Cardiac fibroblast (primary cell): ENCODE results near the gene AMH.

Experiments
- DNase-seq, 2 donors: peaks; one replicate each; pipeline versions ENCODE4 v3.0.0 to v3.0.0-alpha.2; 2010; ENCODE audit warnings: low read depth in 2 of 2
- H3K4me3 ChIP-seq, 2 donors: replicated peaks in 1 of 2; 1 replicate in 1 of 2; 2 replicates in 1 of 2; pipeline ENCODE4 v1.5.1; 2011; ENCODE audit warnings: low read depth in 2 of 2, low read length in 2 of 2, mild to moderate bottlenecking in 2 of 2, moderate library complexity in 1 of 2
- CTCF ChIP-seq: IDR thresholded peaks from one replicate; pipeline ENCODE4 v1.5.1; 2011; ENCODE audit warnings: low read depth, mild to moderate bottlenecking, low read length, inconsistent platforms

The AMH gene

DNA sequence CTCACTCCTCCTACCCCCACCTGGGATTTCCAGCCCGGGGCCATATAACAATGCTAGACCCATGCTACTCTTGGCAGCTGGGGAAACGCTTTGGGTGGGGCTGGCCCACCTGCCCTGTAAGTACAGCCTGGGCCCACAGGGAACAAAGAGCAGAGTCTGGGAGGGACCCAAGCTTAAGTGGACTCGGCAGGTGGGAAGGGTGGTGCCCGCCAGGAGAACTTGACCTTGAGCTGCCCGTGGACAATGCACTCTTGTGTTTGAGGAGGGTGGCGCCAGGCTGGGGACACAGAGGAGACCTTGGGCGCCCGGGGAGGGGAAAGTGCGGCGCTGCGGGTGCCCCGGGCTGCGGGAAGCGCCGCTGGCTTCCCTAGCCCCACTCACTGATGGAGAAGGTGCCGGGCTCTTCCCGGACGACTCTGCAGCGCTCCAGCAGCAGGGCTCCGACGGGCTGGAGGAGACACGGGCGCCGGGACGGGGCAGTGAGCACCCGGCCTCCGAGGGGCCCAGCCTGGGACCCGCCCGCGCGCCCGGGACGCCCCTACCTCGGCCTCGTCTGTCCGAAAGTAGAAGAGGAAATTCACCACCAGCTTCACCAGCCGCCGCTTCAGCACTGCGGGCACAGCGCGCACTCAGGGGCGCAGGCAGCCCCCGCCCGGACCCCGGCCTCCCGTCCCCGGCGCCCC, 13.6 kb upstream of the AMH start:
- DNase-seq: no peak
- TF ChIP-seq CTCF: no peak
- H3K4me3 ChIP-seq: peak overlapping the region; percentile 69 to 77

GRCh38 chr19:2236064-2236313, 13.1 kb upstream of the AMH start:
- peak overlapping the region; percentile 69 to 77 for H3K4me3 ChIP-seq
- DNase-seq: no peak

GRCh38 chr19:2236314-2237050, 12.6 kb upstream of the AMH start, which contains the start of the genes PLEKHJ1 and SF3A2:
TSS of gene PLEKHJ1 (minus strand) at chr19:2236329. CDS start at chr19:2236248, 81 bp downstream.
TSS of gene SF3A2 (plus strand) at chr19:2236824. CDS start at chr19:2243419, 6,595 bp downstream.
- peak; percentile 81 for TF ChIP-seq CTCF
- peak within 1 kb of the TSS; percentile 69 to 77 for H3K4me3 ChIP-seq
- DNase-seq: peak; percentile 98 to 99

More at GRCh38 chr19:2236064-2236313, 13.1 kb upstream of the AMH start:
- TF ChIP-seq CTCF: no peak

DNA sequence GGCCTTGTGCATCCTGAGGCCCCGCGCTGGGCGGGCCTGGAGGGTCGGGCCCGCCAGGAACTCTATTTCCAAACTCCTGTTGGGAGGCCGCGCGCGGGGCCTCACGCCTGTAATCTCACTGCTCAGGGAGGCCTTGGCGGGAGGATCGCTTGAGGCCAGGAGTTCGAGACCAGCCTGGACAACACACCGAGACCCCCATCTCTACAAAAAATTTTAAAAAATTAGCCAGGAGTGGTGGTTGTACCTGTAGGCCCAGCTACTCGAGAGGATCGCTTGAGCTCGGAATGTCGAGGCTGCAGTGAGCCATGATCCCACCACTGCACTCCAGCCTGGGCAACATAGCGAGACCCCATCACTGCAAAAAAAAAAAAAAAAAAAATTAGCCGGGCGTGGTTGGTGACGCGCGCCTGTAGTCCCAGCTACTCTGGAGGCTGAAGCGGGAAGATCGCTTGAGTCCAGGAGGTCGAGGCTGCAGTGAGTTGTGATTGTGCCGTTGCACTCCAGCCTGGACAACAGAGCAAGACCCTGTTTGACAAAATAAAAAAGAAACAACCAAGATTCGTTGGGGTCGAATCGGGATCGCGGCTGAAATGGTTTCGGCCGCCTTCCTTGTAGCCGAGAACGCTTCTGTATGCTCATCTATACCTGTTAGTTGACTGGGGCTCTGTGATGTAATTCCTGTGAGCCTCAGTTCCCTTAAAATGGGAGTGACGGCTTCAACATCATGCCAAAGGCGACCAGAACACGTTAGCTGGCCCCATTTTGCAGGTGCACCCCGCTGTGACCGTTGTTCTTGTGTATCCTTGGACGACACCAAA, 11.9 kb upstream of the AMH start:
- TF ChIP-seq CTCF: no peak
- H3K4me3 ChIP-seq: peak overlapping the region; percentile 69 to 77
- no peak for DNase-seq

DNA sequence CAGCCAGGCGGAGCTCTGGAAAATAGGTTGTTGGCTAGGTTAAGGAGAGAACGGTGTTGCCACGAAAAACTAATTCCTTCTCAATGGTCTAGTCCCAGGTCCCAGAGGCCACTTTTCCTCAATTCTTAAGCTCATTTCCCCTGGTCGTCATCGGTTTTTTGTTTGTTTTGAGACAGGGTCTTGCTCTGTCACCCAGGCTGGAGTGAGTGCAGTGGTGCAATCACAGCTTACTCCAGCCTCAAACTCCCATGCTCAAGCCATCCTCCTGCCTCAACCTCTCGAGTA, 11.3 kb upstream of the AMH start:
- H3K4me3 ChIP-seq: peak overlapping the region; percentile 69 to 77
- DNase-seq: no peak
- no peak for TF ChIP-seq CTCF

DNA sequence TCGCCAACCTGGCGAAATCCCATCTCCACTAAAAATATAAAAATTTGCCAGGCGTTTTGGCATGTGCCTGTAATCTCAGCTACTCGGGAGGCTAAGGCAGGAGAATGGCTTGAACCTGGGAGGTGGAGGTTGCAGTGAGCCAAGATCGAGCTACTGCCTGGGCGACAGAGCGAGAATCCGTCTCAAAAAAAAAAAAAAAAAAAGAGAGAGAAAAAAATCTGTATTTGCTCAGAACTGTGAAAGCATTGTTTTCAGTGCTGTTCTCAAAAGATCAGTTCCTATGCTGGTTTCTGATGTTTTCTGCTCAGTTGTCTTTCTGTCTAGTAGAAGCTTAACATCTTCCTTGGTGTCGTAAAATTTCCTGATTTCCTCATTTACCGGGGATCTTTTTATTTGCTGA, 9.9 kb upstream of the AMH start:
- H3K4me3 ChIP-seq: peak overlapping the region; percentile 48 to 59
- no peak for DNase-seq
- TF ChIP-seq CTCF: no peak
